Measurements from ENCODE around the gene ABRACL.
"Not testable (repeated sequence)": the region's sequence is repeated elsewhere in the genome, so short reads cannot be mapped to it uniquely, and the experiment has no call there.

Gene ABRACL

DNA sequence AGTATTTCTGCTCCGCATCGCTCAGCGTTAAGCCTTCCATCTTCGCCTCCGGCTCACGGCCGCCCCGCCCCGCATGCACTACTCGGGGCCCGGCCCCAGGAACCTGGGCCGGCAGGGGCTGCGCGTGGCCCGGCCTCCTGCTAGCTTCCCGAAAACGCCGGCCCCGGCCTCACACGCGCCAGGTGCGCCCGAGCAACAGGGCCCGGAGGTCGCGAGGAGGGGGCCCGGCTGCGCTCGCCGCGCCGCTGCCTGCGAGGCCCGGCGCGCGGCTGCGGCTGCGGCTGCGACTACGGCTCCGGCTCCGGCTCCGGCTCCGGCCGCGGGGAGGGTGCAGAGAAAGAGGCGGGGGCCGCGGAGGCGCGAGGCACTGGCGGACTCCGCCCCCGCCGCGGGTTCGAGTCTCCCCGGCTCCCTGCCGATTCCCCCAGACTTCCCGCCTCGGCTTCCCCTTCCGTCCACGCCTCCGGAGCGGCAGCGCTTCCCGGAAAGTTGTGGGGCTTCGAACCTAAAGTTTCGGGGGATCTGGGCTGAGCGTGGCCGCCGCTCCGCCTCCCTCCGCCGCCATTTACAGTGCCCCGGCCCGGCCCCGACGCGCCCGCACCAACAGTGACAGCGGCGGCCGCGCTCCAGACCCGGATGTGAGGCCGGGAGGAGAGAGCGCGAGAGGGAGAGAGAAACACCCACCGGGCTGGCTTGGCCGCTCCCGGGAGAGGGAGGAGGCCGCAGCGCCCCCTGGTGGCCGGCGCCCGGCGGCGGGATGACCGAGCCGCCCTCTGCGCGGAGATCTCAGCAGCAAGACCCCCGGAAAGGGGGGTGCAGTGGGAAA, 40.7 kb upstream of the ABRACL start, which contains the start of gene REPS1:
Gene REPS1 (minus strand): TSS at position 611 of the 826 bp plus-strand sequence. CDS start 571 bp downstream, at position 40.
- DNase-seq (ENCODE audit: low spot score) = peak; percentile 96
- TF ChIP-seq, protein P1, sequence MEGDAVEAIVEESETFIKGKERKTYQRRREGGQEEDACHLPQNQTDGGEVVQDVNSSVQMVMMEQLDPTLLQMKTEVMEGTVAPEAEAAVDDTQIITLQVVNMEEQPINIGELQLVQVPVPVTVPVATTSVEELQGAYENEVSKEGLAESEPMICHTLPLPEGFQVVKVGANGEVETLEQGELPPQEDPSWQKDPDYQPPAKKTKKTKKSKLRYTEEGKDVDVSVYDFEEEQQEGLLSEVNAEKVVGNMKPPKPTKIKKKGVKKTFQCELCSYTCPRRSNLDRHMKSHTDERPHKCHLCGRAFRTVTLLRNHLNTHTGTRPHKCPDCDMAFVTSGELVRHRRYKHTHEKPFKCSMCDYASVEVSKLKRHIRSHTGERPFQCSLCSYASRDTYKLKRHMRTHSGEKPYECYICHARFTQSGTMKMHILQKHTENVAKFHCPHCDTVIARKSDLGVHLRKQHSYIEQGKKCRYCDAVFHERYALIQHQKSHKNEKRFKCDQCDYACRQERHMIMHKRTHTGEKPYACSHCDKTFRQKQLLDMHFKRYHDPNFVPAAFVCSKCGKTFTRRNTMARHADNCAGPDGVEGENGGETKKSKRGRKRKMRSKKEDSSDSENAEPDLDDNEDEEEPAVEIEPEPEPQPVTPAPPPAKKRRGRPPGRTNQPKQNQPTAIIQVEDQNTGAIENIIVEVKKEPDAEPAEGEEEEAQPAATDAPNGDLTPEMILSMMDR (IDR thresholded peaks at IDR 0.05; ENCODE audit: extremely low read depth, insufficient read depth, missing control alignments) = peak; percentile 93
- in situ Hi-C loops (cut with MboI; ENCODE audit: low pct_unique_long_range_greater_than_20kb, low sequenced_read_pairs, unreplicated experiment) = loop anchor here (5.0 kb wide), 1 partner anchor 171 kb away; no protein-coding TSS in a partner anchor

DNA sequence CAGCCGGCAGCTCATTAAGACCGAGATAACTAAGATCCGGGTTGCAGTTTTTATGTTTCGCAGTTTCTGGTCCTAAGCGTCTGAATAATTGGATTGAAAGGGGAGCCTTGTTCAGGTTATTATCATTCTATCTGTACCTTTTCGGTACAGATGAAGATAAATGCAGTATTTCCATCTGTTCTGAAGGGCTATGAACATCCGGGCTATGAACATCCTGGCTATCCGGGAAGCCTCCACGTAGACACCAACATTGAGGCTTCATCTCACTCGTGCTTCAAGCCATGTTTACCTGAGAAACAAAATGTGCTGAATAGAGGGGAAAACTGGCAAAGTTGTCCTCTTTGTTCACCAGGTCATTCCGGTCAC, 40.1 kb upstream of the ABRACL start:
- no peak for DNase-seq (ENCODE audit: low spot score)
- TF ChIP-seq, protein P1 (IDR thresholded peaks at IDR 0.05; ENCODE audit: extremely low read depth, insufficient read depth, missing control alignments) = no peak
- in situ Hi-C loops (cut with MboI; ENCODE audit: low pct_unique_long_range_greater_than_20kb, low sequenced_read_pairs, unreplicated experiment) = loop anchor here (5.0 kb wide), 1 partner anchor 171 kb away; no protein-coding TSS in a partner anchor

DNA sequence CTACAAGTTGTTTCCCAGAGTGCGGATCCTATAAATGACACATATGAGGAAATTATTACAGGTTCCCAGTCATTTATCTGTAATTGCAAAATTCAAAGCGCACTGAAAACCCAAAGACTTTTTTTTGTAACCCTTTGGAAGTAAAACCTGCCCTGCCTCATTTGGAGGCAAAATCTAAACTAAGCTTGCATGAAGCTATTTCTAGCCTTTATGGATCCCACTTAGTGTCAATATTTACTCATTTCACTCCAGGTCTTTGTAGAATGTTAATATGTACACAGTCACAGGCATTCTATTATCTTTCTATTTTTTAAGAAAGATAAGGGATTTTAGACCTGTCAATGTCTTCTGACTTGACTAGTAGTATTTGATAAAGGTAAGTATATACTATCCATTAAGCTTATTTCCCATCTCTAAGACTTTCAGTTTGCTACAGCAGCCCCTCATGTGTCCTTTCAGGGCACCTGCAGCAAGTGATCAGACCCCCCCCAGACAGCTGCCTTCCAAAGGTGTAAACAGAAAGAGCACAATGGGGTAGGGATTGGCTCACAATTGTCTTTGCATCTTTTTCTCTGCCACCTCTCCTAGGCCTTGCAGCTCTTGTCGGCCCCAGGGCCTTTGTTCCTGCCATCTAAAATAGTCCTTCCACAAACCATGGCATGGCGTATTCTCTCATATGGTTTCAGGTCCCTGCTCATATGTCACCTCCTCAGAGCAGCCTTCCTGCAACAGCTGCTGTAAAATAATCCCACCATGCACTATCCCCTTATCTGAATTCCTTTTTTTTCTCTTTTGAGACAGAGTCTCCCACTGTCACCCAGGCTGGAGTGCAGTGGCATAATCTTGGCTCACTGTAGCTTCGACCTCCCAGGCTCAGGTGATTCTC, 39.2 kb upstream of the ABRACL start:
- DNase-seq (ENCODE audit: low spot score) = no peak
- in situ Hi-C loops (cut with MboI; ENCODE audit: low pct_unique_long_range_greater_than_20kb, low sequenced_read_pairs, unreplicated experiment) = loop anchor here (5.0 kb wide), 1 partner anchor 172 kb away; no protein-coding TSS in a partner anchor
- TF ChIP-seq, protein P1 (IDR thresholded peaks at IDR 0.05; ENCODE audit: extremely low read depth, insufficient read depth, missing control alignments) = no peak

DNA sequence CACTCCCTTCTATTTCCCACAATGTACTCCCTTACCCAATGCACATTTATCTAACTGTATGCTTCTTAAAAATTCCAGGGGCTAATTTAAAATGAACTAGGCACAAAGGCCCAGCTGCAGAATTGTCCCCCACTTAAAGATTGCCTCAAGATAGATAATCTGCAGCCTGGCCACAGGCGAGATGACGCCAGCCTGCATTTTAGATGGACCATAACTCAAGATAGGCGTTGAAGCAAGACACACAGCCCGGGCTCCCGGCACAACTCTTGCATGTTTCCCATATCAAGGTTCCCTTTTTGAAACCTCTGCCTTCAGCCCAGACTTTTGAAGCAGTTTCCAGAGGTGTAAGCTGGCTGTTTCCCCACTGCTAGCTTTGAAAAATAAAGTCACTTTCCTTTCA, 37.3 kb upstream of the ABRACL start:
- TF ChIP-seq, protein P1 (IDR thresholded peaks at IDR 0.05; ENCODE audit: extremely low read depth, insufficient read depth, missing control alignments) = no peak
- in situ Hi-C loops (cut with MboI; ENCODE audit: low pct_unique_long_range_greater_than_20kb, low sequenced_read_pairs, unreplicated experiment) = no loop called here
- no peak for DNase-seq (ENCODE audit: low spot score)

DNA sequence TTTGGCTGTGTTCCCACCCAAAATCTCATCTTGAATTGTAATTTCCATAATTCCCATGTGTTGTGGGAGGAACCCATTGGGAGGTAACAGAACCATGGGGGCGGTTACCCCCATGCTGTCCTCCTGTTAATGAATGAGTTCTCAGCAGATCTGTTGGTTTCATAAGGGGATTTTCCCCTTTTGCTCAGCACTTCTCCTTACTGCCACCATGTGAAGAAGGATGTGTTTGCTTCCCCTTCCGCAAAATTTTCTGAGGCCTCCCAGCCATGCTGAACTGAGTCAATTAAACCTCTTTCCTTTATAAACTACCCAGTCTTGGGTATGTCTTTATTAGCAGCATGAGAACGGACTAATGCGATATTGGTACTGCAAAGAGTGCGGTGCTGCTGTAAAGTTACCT, 35.6 kb upstream of the ABRACL start:
- in situ Hi-C loops (cut with MboI; ENCODE audit: low pct_unique_long_range_greater_than_20kb, low sequenced_read_pairs, unreplicated experiment); DNase-seq (ENCODE audit: low spot score): not testable (repeated sequence)

DNA sequence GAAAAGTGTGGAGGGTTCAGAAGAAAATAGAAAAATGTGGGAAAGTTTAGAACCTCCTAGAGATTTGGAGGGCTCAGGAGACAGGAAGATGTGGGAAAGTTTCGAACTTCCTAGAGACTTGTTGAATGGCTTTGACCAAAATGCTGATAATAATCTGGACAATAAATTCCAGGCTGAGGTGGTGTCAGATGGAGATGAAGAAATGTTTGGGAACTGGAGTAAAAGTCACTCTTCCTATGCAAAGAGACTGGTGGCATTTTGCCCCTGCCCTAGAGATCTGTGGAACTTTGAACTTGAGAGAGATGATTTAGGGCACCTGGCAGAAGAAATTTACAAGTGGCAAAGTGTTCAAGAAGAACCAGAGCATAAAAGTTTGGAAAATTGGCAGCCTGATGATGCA, 35.1 kb upstream of the ABRACL start:
- DNase-seq (ENCODE audit: low spot score); in situ Hi-C loops (cut with MboI; ENCODE audit: low pct_unique_long_range_greater_than_20kb, low sequenced_read_pairs, unreplicated experiment): not testable (repeated sequence)

DNA sequence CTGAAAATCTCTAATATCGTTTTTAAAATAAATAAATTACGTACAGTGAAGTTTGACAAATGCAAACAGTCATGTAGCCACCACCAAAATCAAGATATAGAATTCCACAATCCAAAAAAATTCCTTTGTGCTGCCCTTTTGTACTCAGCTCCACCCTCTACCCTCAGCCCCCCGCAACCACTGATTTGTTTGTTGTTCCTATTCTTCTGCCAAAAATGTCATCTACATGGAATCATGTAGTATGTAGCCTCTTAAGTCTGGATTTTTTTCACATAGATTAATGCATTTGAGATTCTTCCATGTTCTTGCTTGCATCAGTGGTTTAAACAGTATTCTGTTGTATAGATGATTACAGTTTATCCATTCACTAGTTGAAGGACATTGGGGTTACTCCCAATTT, 32.0 kb upstream of the ABRACL start:
- in situ Hi-C loops (cut with MboI; ENCODE audit: low pct_unique_long_range_greater_than_20kb, low sequenced_read_pairs, unreplicated experiment) = no loop called here

More for the DNA sequence above, 32.0 kb upstream of the ABRACL start:
- DNase-seq (ENCODE audit: low spot score) = no peak
- TF ChIP-seq, protein P1 (IDR thresholded peaks at IDR 0.05; ENCODE audit: extremely low read depth, insufficient read depth, missing control alignments) = no peak

Measured in GM13977 (cell line).